HG03439 (cell line): Measurements from ENCODE around the gene FMN2.

ENCODE experiments used
- ATAC-seq: cut with Tn5 transposase; IDR thresholded peaks from one replicate; pipeline ENCODE4 v1.9.1; 2021; ENCODE audit warnings: mild to moderate bottlenecking, moderate library complexity; ENCODE audit not compliant: unreplicated experiment

The FMN2 gene

GRCh38 chr1:240516069-240516468 is 424.4 kb downstream of the FMN2 start:
- ATAC-seq: no peak

- ATAC-seq: no peak
These were observed 426.2 kb downstream of the FMN2 start for GRCh38 chr1:240517891-240518290.

- ATAC-seq: no peak
These were observed 430.6 kb downstream of the FMN2 start for GRCh38 chr1:240522122-240522822.

GRCh38 chr1:240524356-240525069 is 432.8 kb downstream of the FMN2 start:
- no peak for ATAC-seq
